A673 (cell line): ENCODE measurements around the gene PPAN. TPM values are rescaled to one million over a fixed set of nuclear protein-coding genes. Genes with fewer than 3 reads are reported as not detected.

Experiments
- BruUV-seq: library from RNA; stranded (reverse); fragments of 400-500 nt; replicated peaks from 2 replicates; lab custom pipeline; 2021; lab: Mats Ljungman, UMichigan
- CTCF ChIA-PET: fragments of 300-600 bp; sonication (Branson Sonifier 250); formaldehyde crosslinking; loops from one replicate; lab custom pipeline; 2022; ENCODE audit warnings: antibody characterized with exemption; lab: Charles Lee
- POLR2A ChIA-PET: fragments of 300-600 bp; sonication (Branson Sonifier 250); formaldehyde crosslinking; loops from one replicate; lab custom pipeline; 2022; ENCODE audit warnings: antibody characterized with exemption; ENCODE audit not compliant: low non-redundant PET; lab: Charles Lee
- DNase-seq: peaks from one replicate; pipeline ENCODE4 v3.0.0-alpha.2; 2015; ENCODE audit warnings: low spot score
- H3K27ac ChIP-seq: fragments of 200-600 bp; sonication (generic); 2 replicates; pipeline ENCODE4 v1.5.1; 2016; ENCODE audit warnings: mixed run types, low read depth, mild to moderate bottlenecking, mixed read lengths, antibody characterized with exemption, low read length; ENCODE audit not compliant: poor library complexity, severe bottlenecking
- H3K27me3 ChIP-seq: fragments of 200-600 bp; sonication (generic); replicated peaks from 2 replicates; pipeline ENCODE4 v1.6.1; 2017; ENCODE audit warnings: mixed run types, low read depth, mild to moderate bottlenecking, mixed read lengths, antibody characterized with exemption, low read length; ENCODE audit not compliant: insufficient read depth, poor library complexity
- H3K36me3 ChIP-seq: fragments of 200-600 bp; sonication (generic); 2 replicates; pipeline ENCODE4 v1.6.1; 2016; ENCODE audit warnings: mixed run types, mild to moderate bottlenecking, mixed read lengths, antibody characterized with exemption, low read length; ENCODE audit not compliant: insufficient read depth, poor library complexity, severe bottlenecking
- H3K4me1 ChIP-seq: fragments of 200-600 bp; sonication (generic); 2 replicates; pipeline ENCODE4 v1.6.1; 2017; ENCODE audit warnings: mixed run types, mild to moderate bottlenecking, mixed read lengths, antibody characterized with exemption, low read length; ENCODE audit not compliant: insufficient read depth, poor library complexity, severe bottlenecking
- H3K4me3 ChIP-seq: fragments of 200-600 bp; sonication (generic); 2 replicates; pipeline ENCODE4 v1.5.1; 2016; ENCODE audit warnings: low read depth, mixed run types, mild to moderate bottlenecking, mixed read lengths, low read length; ENCODE audit not compliant: poor library complexity, severe bottlenecking
- H3K9me3 ChIP-seq: fragments of 200-600 bp; sonication (generic); 2 replicates; pipeline ENCODE4 v1.6.1; 2016; ENCODE audit warnings: mixed run types, low read depth, mild to moderate bottlenecking, mixed read lengths, antibody characterized with exemption, low read length; ENCODE audit not compliant: poor library complexity, severe bottlenecking
- EZH2 ChIP-seq: fragments of 200-600 bp; sonication (generic); IDR thresholded peaks from 2 replicates; pipeline ENCODE4 v1.6.1; 2017; ENCODE audit warnings: borderline replicate concordance, low read depth, mild to moderate bottlenecking, mixed read lengths, antibody characterized with exemption, low read length; ENCODE audit not compliant: poor library complexity, severe bottlenecking
- intact Hi-C: fragments of 100-400 bp; cut with micrococcal nuclease; formaldehyde crosslinking; loops from one replicate; pipeline ENCODE4 v1.10.0; 2022; ENCODE audit not compliant: unreplicated experiment
- total RNA-seq: library from RNA; stranded (reverse); gene quantifications from 2 replicates; pipeline ENCODE4 v1.2.3, GENCODE V29; 2021
- TF ChIP-seq, protein P1 (sequence below): fragments of 300-800, 200-600 bp; sonication (generic); conservative IDR thresholded peaks from 2 replicates; pipeline ENCODE4 v1.5.1; 2017; ENCODE audit warnings: low read depth, mild to moderate bottlenecking, antibody characterized with exemption, low read length, moderate library complexity, mixed read lengths

Gene PPAN
- total RNA-seq, 1 experiment from 2014 or later: 132 TPM

DNA sequence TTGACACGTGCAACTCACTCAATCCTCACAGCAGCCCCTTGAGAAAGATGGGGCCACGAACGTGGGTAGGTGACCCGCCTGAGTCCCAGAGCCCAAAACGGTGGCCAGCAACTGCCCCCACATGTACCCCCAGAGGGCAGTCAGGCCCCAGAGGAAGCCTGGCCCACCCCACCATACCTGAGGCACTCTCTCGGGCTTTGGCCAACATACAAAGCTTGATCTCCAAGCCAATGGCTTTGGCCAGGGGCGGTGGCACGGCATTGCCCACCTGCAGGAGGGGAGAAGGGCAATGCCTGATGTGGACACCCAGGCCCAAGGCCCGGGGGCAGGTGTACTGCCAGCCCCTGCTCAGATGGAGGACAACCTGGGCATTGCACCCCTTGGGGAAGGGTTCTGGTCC is 27.9 kb downstream of the PPAN start:
- CTCF ChIA-PET: interaction anchor here (0.5 kb wide), 1 partner anchor 36 kb away, joined by 4 read pairs; no protein-coding TSS in a partner anchor

DNA sequence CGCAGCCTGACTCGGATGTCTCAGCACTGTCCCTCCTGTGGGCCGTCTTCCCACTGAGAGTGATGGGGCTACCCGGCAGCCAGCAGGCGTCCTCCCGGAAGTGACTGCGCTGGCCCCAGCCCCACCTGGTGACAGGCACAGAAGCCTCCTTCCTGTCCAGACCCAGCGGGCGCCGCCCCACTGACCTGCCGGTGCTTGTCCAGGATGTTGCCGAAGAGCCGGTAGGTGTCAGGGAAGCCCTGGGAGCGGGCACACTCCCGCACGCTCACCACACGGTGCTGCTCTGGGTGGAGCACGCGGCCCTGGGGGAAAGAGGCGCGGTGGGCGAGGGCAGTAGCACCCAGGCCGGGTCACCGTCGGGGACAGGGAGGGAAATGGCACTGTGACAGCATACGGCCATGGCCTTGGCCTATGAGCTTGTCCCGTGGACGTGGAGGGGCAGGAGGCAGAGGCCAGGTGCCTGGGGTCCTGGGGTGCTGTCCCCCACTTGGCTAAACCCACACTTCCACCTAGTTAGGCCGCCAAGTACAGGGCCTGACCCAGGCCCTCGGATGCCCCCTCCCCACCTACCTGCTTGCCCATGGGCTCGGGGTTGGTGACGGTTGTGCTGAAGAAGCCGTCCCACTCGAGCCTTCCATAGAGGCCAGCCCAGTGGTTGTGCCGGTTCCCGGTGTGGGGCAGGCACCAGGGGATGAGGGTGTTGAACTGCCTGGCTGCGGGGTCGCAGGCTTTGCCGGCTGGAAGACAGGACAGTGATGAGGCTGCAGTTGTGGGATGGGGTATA is 29.6 kb downstream of the PPAN start:
- intact Hi-C loops: no loop called here
- CTCF ChIA-PET: interaction anchor here (0.6 kb wide), 1 partner anchor 40 kb away, joined by 3 read pairs; no protein-coding TSS in a partner anchor

More for the DNA sequence above, 27.9 kb downstream of the PPAN start:
- no peaks in the 10 kb centered on the region for H3K4me1 ChIP-seq
- H3K27ac ChIP-seq: no peak overlapping the region
- no peaks in the 10 kb centered on the region for H3K9me3 ChIP-seq
- H3K27me3 ChIP-seq: no peaks in the 10 kb centered on the region
- no peak overlapping the region for H3K4me3 ChIP-seq
- POLR2A ChIA-PET: no interaction called here
- no peak for DNase-seq
- no TSS peak for BruUV-seq
- TF ChIP-seq EZH2: no peak
- TF ChIP-seq, protein P1, sequence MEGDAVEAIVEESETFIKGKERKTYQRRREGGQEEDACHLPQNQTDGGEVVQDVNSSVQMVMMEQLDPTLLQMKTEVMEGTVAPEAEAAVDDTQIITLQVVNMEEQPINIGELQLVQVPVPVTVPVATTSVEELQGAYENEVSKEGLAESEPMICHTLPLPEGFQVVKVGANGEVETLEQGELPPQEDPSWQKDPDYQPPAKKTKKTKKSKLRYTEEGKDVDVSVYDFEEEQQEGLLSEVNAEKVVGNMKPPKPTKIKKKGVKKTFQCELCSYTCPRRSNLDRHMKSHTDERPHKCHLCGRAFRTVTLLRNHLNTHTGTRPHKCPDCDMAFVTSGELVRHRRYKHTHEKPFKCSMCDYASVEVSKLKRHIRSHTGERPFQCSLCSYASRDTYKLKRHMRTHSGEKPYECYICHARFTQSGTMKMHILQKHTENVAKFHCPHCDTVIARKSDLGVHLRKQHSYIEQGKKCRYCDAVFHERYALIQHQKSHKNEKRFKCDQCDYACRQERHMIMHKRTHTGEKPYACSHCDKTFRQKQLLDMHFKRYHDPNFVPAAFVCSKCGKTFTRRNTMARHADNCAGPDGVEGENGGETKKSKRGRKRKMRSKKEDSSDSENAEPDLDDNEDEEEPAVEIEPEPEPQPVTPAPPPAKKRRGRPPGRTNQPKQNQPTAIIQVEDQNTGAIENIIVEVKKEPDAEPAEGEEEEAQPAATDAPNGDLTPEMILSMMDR: no peak
- intact Hi-C loops: no loop called here
- peaks cover 86% of the 10 kb centered on the region for H3K36me3 ChIP-seq

DNA sequence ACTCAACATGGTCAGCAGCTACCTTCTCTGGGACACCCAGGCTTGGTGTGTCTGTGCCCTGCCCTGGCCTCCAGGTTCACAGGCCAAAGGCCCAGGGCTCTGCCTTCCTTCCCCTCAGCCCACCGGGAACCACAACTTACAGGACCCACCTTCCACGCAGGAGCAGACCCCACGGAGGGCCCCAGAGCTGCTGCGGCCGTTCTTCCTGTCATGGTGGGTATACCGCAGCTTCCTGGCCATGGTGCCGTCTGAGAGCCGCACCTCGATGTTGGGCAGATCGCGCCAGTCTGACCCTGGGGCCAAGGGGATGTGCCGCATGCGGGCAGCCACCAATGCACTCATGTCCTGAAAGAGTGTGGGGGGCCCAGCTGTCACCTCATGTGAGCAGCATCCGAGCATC is 30.8 kb downstream of the PPAN start:
- ChIA-PET CTCF (no interaction called here), POLR2A (no interaction called here)
- H3K9me3 ChIP-seq: no peaks in the 10 kb centered on the region
- intact Hi-C loops: no loop called here
- no peak for DNase-seq
- no peaks in the 10 kb centered on the region for H3K4me1 ChIP-seq
- peaks cover 96% of the 10 kb centered on the region for H3K36me3 ChIP-seq
- no peak overlapping the region for H3K27ac ChIP-seq
- no peaks in the 10 kb centered on the region for H3K27me3 ChIP-seq
- H3K4me3 ChIP-seq: no peak overlapping the region
- no TSS peak for BruUV-seq
- TF ChIP-seq, protein P1: no peak
- no peak for TF ChIP-seq EZH2

More for the DNA sequence above, 29.6 kb downstream of the PPAN start:
- H3K9me3 ChIP-seq: no peaks in the 10 kb centered on the region
- no peaks in the 10 kb centered on the region for H3K27me3 ChIP-seq
- no peak overlapping the region for H3K27ac ChIP-seq
- no peak overlapping the region for H3K4me3 ChIP-seq
- no peak for DNase-seq
- TF ChIP-seq EZH2: no peak
- TF ChIP-seq, protein P1: no peak
- POLR2A ChIA-PET: no interaction called here
- H3K4me1 ChIP-seq: no peaks in the 10 kb centered on the region
- BruUV-seq: no TSS peak
- peaks cover 95% of the 10 kb centered on the region for H3K36me3 ChIP-seq
